ENCODE results near the gene EFNB1. TPM values are rescaled to one million over a fixed set of nuclear protein-coding genes. Genes with fewer than 3 reads are reported as not detected.

Gene EFNB1
- total RNA-seq, 4 donors from 2014 or later, result 97.8 to 109 (median 102) TPM

DNA sequence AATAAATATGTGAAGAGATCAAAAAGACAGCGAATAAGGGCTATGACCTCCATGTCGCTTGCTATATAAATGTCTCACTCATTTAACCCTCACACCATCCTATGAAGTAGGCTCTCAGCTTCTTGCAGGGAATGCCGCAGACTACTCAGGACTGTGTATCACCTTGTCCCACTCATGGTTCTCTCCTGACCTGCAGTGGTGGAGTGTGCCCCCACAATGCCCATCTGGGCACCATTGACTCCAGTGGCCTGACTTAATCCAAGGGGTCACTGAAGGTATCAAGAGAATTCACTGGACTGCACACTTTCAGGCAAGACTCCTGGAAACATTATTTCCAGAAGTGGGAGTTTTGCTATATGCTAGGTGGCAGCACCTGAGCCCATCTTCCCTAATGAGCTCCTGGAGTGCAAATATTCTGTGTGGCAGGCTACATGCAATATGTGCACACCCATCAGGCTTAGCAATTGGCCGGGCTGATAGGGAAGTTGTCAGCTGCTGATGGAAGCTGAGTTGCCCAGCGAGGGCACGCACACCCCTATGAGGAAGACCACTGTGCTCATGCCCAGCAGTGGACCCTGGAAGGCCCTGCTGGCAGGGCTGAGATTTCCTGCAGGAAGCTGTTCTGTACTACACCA, 8.2 kb upstream of the EFNB1 start:
- H3K4me3 ChIP-seq (ENCODE audit: low read depth, poor library complexity, severe bottlenecking), result no peak overlapping the region
- intact Hi-C loops (cut with DNase I; ENCODE audit: low total_unique reads), result loop anchor here (10.0 kb wide), 1 partner anchor 464 kb away; no protein-coding TSS in a partner anchor
- WGBS, 2 donors, result 59 to 78% methylated on average over 6 of the region's 6 CpGs
- no peak for DNase-seq (ENCODE audit: low spot score in 2 of 2)
- no peak for TF ChIP-seq POLR2A (IDR thresholded peaks at IDR 0.05)
- TF ChIP-seq, protein P1, sequence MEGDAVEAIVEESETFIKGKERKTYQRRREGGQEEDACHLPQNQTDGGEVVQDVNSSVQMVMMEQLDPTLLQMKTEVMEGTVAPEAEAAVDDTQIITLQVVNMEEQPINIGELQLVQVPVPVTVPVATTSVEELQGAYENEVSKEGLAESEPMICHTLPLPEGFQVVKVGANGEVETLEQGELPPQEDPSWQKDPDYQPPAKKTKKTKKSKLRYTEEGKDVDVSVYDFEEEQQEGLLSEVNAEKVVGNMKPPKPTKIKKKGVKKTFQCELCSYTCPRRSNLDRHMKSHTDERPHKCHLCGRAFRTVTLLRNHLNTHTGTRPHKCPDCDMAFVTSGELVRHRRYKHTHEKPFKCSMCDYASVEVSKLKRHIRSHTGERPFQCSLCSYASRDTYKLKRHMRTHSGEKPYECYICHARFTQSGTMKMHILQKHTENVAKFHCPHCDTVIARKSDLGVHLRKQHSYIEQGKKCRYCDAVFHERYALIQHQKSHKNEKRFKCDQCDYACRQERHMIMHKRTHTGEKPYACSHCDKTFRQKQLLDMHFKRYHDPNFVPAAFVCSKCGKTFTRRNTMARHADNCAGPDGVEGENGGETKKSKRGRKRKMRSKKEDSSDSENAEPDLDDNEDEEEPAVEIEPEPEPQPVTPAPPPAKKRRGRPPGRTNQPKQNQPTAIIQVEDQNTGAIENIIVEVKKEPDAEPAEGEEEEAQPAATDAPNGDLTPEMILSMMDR (IDR thresholded peaks at IDR 0.05), result no peak

DNA sequence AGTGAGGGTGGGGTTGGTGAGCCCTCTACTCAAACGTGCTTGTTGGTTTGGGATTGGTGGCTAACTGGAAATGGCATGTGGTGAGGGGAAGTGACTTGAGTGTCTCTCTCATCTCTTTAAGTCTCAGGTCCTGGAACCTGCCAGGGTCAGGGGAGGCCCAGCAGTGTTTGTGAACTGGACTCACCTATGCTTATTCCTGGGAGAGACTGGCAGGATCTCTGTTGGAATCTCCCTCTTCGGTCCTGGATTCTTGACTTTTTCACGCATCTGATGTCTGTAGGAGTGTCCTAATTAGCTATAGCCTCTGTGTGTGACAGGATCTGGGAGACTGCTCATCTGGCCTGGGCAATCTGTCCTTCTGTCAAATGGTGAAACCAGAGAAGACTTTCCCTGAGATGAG, 7.2 kb upstream of the EFNB1 start:
- 75 to 79% methylated on average over 3 of the region's 3 CpGs for WGBS, 2 donors
- intact Hi-C loops (cut with DNase I; ENCODE audit: low total_unique reads), result loop anchor here (10.0 kb wide), 1 partner anchor 463 kb away; no protein-coding TSS in a partner anchor
- TF ChIP-seq, protein P1 (IDR thresholded peaks at IDR 0.05), result no peak
- TF ChIP-seq POLR2A (IDR thresholded peaks at IDR 0.05), result no peak
- DNase-seq (ENCODE audit: low spot score in 2 of 2), result no peak
- no peak overlapping the region for H3K4me3 ChIP-seq (ENCODE audit: low read depth, poor library complexity, severe bottlenecking)

DNA sequence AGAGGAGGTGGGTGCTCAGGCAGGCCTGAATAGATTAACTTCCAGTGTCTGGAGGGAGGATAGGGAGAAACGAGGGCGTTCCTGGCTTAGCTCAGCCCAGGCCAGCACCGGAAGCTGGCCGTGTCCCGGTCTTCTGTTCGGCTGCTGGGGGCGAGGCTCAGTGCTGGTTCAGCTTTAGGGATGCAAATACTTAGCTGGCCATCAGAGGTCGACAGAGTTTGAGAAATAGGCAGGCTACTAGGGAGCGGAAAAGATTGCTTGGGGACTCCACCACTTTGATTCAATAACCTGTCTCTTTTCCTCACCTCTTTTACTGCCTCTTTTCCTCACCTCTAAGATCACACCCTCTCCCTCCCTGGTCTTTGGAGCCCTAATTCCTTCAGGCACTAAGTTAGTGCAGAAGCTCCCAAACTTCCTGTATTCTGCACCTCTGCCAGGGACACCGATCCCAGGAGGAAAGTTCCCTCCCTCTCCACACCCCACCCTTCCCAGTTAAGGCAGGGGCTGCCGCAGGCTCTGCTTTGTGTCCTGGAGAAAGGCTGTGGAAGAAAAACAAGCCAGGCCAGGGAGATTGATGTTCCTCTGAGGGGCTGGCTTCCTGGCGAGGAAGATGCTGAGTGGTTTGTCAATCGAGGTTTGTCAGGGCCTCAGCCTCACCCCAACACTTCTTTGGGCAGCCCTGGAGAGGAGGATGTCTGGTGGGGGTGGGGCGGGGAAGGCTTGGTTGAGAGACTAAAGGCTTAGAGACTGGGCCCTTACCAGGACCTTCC, 6.0 kb upstream of the EFNB1 start:
- intact Hi-C loops (cut with DNase I; ENCODE audit: low total_unique reads), result loop anchor here (10.0 kb wide), 1 partner anchor 462 kb away; no protein-coding TSS in a partner anchor
- WGBS, 2 donors, result 17 to 24% methylated on average over 10 to 14 of the region's 14 CpGs
- TF ChIP-seq, protein P1 (IDR thresholded peaks at IDR 0.05), result no peak
- TF ChIP-seq POLR2A (IDR thresholded peaks at IDR 0.05), result no peak
- peak in 1 of 2 donors; percentile 85 for DNase-seq (ENCODE audit: low spot score in 2 of 2)
- H3K4me3 ChIP-seq (ENCODE audit: low read depth, poor library complexity, severe bottlenecking), result no peak overlapping the region

DNA sequence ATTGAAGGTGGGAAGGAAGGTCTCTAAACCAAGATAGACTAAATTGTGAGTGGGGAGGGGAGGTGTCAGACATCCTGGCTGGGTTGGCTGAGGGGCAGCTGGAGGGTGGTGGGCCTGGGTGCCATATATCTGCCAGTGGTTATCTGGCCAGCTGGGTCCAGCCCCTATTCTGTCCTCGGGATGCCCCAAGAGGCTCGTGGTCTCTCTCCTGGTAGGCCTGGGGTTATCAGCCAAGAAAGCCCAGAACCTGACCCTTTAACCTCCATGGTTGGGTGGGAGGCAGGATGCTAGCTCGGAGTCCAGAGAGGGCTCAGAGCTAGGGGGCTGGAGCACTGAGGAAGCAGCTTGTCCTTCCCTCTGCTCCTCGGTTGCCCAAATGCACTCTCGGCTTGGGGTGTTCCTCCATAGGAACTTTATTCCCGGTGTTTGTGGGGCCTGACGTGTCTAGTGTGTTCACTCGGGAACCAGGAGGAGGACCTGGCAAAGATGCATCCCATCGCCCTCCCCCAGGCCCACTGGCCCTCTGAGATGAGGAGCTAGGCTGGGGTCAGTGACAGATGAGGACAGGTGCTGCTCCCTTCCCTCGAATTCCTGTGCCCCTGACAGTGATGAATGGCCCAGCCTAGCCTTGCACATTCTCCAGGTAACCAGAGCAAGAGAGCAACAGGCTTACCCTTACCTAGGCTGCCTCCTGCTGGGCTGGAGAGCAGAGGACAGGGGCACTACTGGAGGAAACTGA, 5.2 kb upstream of the EFNB1 start:
- H3K4me3 ChIP-seq (ENCODE audit: low read depth, poor library complexity, severe bottlenecking), result no peak overlapping the region
- WGBS, 2 donors, result 53 to 63% methylated on average over 3 to 10 of the region's 10 CpGs
- intact Hi-C loops (cut with DNase I; ENCODE audit: low total_unique reads), result loop anchor here (10.0 kb wide), 1 partner anchor 461 kb away; no protein-coding TSS in a partner anchor
- DNase-seq (ENCODE audit: low spot score in 2 of 2), result peak in 1 of 2 donors; percentile 74
- TF ChIP-seq, protein P1 (IDR thresholded peaks at IDR 0.05), result no peak
- TF ChIP-seq POLR2A (IDR thresholded peaks at IDR 0.05), result no peak

DNA sequence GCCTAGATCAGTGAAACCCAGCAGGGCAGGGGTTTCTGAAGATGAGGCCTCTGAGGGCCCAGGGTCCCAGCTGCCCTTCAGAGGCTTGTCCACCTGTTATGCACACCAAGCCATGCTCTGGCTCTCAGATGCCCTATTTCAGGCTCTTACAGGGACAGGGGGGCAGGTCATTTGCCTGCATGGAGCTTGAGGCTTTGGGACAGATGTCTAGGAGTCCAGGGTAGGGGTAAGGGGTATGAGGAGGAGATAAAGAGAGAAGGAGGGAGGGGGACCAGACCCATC, 4.7 kb upstream of the EFNB1 start:
- peak in 1 of 2 donors; percentile 50 for DNase-seq (ENCODE audit: low spot score in 2 of 2)
- intact Hi-C loops (cut with DNase I; ENCODE audit: low total_unique reads), result loop anchor here (10.0 kb wide), 1 partner anchor 461 kb away; no protein-coding TSS in a partner anchor
- TF ChIP-seq, protein P1 (IDR thresholded peaks at IDR 0.05), result no peak
- no peak for TF ChIP-seq POLR2A (IDR thresholded peaks at IDR 0.05)

More for the DNA sequence above, 4.7 kb upstream of the EFNB1 start:
- H3K4me3 ChIP-seq (ENCODE audit: low read depth, poor library complexity, severe bottlenecking), result no peak overlapping the region
